A549 (cell line): ENCODE measurements around the gene HIF1AN.

Experiments
- HDAC2 ChIP-seq: fragments of 200-600 bp; sonication (generic); IDR thresholded peaks from 2 replicates; pipeline ENCODE4 v1.6.1; 2016
- MYC ChIP-seq: IDR thresholded peaks from 2 replicates; pipeline ENCODE4 v1.6.1; 2012; ENCODE audit warnings: mild to moderate bottlenecking, inconsistent platforms, low read length, improper control_type of control experiment, borderline replicate concordance
- POLR2A ChIP-seq: IDR thresholded peaks from 2 replicates; pipeline ENCODE4 v1.6.1; 2012; ENCODE audit warnings: mild to moderate bottlenecking, low read length
- TF ChIP-seq, protein P1 (sequence below): fragments of >200 bp; sonication (Bioruptor Twin); formaldehyde crosslinking; IDR thresholded peaks from 3 replicates; pipeline ENCODE4 v1.5.1; 2016

DNA sequence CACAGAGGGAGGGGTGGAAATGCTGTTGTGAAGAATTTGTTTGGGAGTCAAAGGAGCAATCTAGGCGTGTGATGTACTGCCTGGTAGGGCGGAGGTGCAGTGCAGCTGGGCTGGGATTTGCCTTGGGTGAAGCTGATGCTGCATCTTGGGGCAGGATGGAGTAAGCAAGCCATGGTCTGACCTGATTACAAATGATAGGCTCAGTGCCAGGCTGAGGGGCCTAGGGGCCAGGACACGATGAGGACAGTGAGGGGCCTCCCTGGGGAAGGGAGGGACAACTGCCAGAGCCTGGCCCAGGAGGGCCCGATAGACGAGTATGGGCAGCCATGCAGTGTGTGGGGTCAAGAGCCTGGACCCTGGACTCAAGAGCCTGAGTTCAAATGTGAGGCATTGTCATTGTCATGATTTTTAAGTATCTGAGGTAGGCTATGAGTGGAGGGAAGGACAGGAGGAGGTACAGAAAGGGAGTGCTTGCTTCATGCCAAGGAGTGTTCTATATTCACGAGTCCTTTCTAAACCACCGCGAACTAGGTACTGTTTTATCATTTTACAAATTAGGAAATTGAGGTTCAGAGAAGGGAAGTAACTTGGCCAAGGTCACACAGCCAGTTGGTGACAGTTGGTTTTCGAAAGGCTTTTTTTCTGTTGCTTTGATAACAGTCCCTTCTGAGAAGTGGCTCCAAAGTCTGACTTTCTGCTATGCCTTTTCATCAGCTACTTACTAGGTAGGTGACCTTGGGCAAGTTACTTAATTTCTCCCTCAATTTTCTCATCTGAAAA, 29.7 kb downstream of the HIF1AN start:
- no peak for TF ChIP-seq MYC
- TF ChIP-seq, protein P1, sequence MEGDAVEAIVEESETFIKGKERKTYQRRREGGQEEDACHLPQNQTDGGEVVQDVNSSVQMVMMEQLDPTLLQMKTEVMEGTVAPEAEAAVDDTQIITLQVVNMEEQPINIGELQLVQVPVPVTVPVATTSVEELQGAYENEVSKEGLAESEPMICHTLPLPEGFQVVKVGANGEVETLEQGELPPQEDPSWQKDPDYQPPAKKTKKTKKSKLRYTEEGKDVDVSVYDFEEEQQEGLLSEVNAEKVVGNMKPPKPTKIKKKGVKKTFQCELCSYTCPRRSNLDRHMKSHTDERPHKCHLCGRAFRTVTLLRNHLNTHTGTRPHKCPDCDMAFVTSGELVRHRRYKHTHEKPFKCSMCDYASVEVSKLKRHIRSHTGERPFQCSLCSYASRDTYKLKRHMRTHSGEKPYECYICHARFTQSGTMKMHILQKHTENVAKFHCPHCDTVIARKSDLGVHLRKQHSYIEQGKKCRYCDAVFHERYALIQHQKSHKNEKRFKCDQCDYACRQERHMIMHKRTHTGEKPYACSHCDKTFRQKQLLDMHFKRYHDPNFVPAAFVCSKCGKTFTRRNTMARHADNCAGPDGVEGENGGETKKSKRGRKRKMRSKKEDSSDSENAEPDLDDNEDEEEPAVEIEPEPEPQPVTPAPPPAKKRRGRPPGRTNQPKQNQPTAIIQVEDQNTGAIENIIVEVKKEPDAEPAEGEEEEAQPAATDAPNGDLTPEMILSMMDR: no peak
- no peak for TF ChIP-seq POLR2A
- no peak for TF ChIP-seq HDAC2
